HEK293 (cell line): ENCODE measurements around the gene INCA1.

ENCODE experiments used
- HIC1 ChIP-seq: fragments of 450-650 bp; formaldehyde crosslinking; IDR thresholded peaks from 2 replicates; pipeline ENCODE4 v1.5.1; 2016; ENCODE audit warnings: missing biosample characterization, missing genetic modification characterization
- ZNF292 ChIP-seq: fragments of 450-650 bp; formaldehyde crosslinking; IDR thresholded peaks from 2 replicates; pipeline ENCODE4 v1.5.1; 2016; ENCODE audit warnings: low read depth, missing biosample characterization, missing genetic modification characterization, borderline replicate concordance
- ZNF394 ChIP-seq: fragments of 450-650 bp; formaldehyde crosslinking; IDR thresholded peaks from 2 replicates; pipeline ENCODE4 v1.5.1; 2016; ENCODE audit warnings: missing biosample characterization, missing genetic modification characterization, mild to moderate bottlenecking, moderate library complexity, borderline replicate concordance
- ZNF624 ChIP-seq: fragments of 450-650 bp; formaldehyde crosslinking; IDR thresholded peaks from 2 replicates; pipeline ENCODE4 v1.5.1; 2017; ENCODE audit warnings: missing biosample characterization, missing genetic modification characterization
- ZNF837 ChIP-seq: fragments of 450-650 bp; formaldehyde crosslinking; IDR thresholded peaks from 2 replicates; pipeline ENCODE4 v1.5.1; 2016; ENCODE audit warnings: missing biosample characterization, missing genetic modification characterization
- TF ChIP-seq, protein P1 (sequence below): fragments of 450-650 bp; formaldehyde crosslinking; IDR thresholded peaks from 2 replicates; pipeline ENCODE4 v1.5.1; 2016; ENCODE audit warnings: missing biosample characterization, missing genetic modification characterization
- TF ChIP-seq, protein P2 (sequence below): fragments of 450-650 bp; formaldehyde crosslinking; IDR thresholded peaks from 2 replicates; pipeline ENCODE4 v1.5.1; 2016; ENCODE audit warnings: missing biosample characterization, missing genetic modification characterization

DNA sequence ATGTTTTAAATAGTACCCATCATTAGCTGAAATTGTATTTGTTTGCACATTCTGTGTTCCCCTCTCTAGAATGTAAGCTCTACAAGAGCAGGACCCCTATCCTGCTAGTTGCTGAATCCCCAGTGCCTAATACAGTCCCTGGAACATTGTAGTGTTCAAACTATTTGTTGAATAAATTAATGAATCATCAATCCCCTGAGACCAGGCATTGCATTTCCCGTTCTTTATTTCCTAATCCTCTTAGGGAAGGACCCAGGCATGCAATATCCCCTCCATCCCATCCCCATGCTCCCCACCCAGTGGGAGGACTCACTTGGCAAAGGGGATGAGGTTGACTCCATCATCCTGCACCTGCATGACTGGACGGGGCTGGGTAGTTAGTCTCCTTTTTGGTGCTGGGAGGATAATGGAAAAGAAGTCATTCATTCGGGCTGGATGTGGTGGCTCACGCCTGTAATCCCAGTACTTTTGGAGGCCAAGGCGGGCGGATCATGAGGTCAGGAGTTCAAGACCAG lies 3.2 kb downstream of the INCA1 start:
- TF ChIP-seq HIC1 (tag by site-specific recombination) (no peak), ZNF394 (tag by site-specific recombination) (no peak), ZNF624 (tag by site-specific recombination) (no peak), ZNF837 (tag by site-specific recombination) (no peak), ZNF292 (tag by site-specific recombination) (no peak)
- TF ChIP-seq, protein P1, sequence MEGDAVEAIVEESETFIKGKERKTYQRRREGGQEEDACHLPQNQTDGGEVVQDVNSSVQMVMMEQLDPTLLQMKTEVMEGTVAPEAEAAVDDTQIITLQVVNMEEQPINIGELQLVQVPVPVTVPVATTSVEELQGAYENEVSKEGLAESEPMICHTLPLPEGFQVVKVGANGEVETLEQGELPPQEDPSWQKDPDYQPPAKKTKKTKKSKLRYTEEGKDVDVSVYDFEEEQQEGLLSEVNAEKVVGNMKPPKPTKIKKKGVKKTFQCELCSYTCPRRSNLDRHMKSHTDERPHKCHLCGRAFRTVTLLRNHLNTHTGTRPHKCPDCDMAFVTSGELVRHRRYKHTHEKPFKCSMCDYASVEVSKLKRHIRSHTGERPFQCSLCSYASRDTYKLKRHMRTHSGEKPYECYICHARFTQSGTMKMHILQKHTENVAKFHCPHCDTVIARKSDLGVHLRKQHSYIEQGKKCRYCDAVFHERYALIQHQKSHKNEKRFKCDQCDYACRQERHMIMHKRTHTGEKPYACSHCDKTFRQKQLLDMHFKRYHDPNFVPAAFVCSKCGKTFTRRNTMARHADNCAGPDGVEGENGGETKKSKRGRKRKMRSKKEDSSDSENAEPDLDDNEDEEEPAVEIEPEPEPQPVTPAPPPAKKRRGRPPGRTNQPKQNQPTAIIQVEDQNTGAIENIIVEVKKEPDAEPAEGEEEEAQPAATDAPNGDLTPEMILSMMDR (tag by site-specific recombination), result no peak
- TF ChIP-seq, protein P2, sequence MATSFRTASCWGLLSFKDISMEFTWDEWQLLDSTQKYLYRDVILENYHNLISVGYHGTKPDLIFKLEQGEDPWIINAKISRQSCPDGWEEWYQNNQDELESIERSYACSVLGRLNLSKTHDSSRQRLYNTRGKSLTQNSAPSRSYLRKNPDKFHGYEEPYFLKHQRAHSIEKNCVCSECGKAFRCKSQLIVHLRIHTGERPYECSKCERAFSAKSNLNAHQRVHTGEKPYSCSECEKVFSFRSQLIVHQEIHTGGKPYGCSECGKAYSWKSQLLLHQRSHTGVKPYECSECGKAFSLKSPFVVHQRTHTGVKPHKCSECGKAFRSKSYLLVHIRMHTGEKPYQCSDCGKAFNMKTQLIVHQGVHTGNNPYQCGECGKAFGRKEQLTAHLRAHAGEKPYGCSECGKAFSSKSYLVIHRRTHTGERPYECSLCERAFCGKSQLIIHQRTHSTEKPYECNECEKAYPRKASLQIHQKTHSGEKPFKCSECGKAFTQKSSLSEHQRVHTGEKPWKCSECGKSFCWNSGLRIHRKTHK (tag by site-specific recombination), result no peak
